ENCODE measurements around the gene UQCRC2.
"Not testable (repeated sequence)": the region's sequence is repeated elsewhere in the genome, so short reads cannot be mapped to it uniquely, and the experiment has no call there.

- not testable (repeated sequence) for TF ChIP-seq CTCF (conservative IDR thresholded peaks at IDR 0.05 in 1 of 2, IDR thresholded peaks at IDR 0.05 in 1 of 2; ENCODE audit: low read depth in 1 of 2, low read length in 2 of 2); EZH2 (IDR thresholded peaks at IDR 0.05; ENCODE audit: low read length, missing control alignments)
Measured at GRCh38 chr16:21933316-21933715, 19.8 kb upstream of the UQCRC2 start.
